Cardiac fibroblast (primary cell): ENCODE data around the gene ZNF385B.

Source experiments
- DNase-seq, 2 donors: peaks; one replicate each; pipeline versions ENCODE4 v3.0.0 to v3.0.0-alpha.2; 2010; ENCODE audit warnings: low read depth in 2 of 2
- H3K4me3 ChIP-seq, 2 donors: replicated peaks in 1 of 2; 1 replicate in 1 of 2; 2 replicates in 1 of 2; pipeline ENCODE4 v1.5.1; 2011; ENCODE audit warnings: low read depth in 2 of 2, low read length in 2 of 2, mild to moderate bottlenecking in 2 of 2, moderate library complexity in 1 of 2
- TF ChIP-seq, protein P1 (sequence below): IDR thresholded peaks from one replicate; pipeline ENCODE4 v1.5.1; 2011; ENCODE audit warnings: low read depth, mild to moderate bottlenecking, low read length, inconsistent platforms

ZNF385B gene

DNA sequence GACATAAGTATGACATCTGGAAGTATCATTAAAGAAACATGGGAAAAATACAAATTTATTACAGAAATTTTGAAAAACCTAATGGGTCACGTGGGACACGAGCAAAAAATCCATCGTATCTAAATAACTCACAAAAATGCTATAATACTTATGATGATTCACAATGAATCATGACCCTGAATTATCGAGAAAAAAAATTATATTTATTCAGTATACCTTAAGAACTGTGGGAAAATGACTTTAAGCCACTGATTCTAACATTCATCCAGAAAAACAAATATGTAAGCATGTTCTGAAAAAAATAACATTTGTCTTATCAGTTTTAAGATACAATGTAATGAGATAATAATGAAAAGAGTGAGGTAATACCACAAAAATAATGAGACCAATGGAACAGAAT lies 51.8 kb downstream of the ZNF385B start:
- TF ChIP-seq, protein P1, sequence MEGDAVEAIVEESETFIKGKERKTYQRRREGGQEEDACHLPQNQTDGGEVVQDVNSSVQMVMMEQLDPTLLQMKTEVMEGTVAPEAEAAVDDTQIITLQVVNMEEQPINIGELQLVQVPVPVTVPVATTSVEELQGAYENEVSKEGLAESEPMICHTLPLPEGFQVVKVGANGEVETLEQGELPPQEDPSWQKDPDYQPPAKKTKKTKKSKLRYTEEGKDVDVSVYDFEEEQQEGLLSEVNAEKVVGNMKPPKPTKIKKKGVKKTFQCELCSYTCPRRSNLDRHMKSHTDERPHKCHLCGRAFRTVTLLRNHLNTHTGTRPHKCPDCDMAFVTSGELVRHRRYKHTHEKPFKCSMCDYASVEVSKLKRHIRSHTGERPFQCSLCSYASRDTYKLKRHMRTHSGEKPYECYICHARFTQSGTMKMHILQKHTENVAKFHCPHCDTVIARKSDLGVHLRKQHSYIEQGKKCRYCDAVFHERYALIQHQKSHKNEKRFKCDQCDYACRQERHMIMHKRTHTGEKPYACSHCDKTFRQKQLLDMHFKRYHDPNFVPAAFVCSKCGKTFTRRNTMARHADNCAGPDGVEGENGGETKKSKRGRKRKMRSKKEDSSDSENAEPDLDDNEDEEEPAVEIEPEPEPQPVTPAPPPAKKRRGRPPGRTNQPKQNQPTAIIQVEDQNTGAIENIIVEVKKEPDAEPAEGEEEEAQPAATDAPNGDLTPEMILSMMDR = no peak
- H3K4me3 ChIP-seq = no peak overlapping the region
- DNase-seq = peak in 1 of 2 donors; percentile 6

DNA sequence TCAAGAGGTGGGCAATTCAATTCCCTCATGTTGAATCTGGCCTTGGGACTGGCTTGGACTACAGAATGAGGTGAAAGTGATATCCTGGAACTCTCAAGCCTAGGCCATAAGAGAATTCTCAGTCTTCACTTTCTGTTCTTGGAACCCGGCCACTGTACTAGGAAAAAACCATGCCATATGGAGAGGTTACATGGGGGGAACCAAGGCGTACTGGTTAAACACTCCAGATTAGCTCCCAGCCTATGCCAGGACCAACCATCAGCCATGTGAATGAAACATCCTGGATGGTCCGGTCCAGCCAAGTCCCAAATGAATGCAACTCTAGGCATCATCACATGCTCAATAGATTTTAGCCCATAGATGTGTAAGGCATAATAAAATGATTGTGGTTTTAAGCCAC lies 56.4 kb downstream of the ZNF385B start:
- TF ChIP-seq, protein P1 = no peak
- no peak overlapping the region for H3K4me3 ChIP-seq
- no peak for DNase-seq

DNA sequence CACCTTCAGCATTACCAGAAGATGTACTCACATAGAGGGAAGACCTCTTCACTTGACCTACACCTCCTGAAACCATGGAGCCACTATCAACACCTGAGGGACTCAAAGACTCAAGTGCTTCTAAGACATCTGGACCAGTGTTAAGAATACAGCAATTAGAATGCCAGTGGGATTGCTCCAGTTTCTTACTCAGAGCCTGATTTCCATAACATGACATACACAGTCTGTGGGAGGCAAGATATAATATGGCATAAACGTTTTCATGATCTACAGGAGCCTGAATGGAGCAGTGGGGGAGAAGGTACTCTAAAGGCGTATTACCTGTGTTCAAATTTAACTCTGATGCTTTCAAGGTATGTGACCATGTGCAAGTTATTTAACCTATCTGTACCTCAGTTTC lies 57.2 kb downstream of the ZNF385B start:
- no peak for DNase-seq
- TF ChIP-seq, protein P1 = no peak
- H3K4me3 ChIP-seq = no peak overlapping the region

GRCh38 chr2:179802051-179802882 lies 59.1 kb downstream of the ZNF385B start:
- no peak overlapping the region for H3K4me3 ChIP-seq
- no peak for DNase-seq
- TF ChIP-seq, protein P1 = no peak

DNA sequence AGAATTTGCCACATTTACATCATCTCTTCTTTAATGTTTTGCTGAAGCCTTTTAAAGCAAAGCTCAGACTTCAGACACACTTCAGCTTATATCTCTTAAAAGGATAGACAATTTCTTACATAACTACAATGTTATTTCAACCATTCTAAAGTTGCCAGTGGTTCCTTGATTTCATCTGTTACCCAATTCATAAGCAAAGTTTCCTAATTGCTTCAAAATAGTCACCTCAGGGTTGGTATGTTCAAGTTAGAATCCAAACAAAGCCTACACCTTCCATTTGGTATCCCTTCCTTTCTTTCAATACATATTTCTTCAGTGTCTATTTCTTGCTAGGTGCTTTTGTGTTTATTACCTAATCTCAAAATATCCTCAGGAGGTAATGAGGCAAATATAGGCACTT lies 60.6 kb downstream of the ZNF385B start:
- no peak overlapping the region for H3K4me3 ChIP-seq
- TF ChIP-seq, protein P1 = no peak
- DNase-seq = no peak

DNA sequence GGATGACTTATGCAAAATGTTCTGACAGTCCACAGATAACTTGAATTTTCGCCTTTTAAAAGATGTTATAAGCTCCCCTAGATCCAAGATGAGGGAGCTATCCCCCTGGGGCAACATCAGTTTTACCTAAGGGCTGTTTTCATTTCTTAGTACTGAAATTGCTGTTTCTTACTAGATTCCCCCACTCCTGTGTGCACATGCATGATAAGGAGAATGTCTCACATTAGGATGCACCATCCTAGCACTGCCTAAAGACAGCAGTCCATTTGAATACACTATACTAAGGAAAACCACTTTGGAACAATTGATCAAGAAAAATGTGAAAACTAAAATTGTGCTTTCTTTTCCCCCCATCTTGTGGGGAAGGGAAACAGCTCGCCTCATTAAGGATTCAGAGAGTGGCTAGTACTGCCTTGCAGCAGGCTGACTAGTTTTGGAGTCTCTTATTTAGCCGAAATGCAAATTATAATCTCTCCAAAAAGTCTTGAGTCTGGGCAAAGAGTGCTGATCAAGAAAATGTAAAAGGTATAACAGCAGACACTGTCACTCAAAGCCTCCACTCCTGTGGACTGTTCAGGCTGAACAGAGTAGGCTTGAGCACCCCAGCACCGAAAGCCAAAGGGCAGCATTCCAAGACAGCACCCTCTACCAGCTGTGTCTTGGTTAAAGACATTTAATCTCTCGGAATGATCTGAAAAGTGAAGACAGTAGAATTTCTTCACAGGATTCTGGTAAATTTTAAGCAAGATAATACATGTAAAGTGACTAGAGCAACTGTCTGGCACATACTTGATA lies 65.0 kb downstream of the ZNF385B start:
- TF ChIP-seq, protein P1 = no peak
- no peak overlapping the region for H3K4me3 ChIP-seq
- DNase-seq = no peak
